Stimulated activated naive CD4-positive, alpha-beta T cell (primary cell): ENCODE results near the gene CEACAM5.
"Not testable (repeated sequence)": the region's sequence is repeated elsewhere in the genome, so short reads cannot be mapped to it uniquely, and the experiment has no call there.

Source experiments
- DNase-seq, 6 experiments: peaks; one replicate each; lab custom pipeline; 2025; lab: John Stamatoyannopoulos, UW

CEACAM5 gene

DNA sequence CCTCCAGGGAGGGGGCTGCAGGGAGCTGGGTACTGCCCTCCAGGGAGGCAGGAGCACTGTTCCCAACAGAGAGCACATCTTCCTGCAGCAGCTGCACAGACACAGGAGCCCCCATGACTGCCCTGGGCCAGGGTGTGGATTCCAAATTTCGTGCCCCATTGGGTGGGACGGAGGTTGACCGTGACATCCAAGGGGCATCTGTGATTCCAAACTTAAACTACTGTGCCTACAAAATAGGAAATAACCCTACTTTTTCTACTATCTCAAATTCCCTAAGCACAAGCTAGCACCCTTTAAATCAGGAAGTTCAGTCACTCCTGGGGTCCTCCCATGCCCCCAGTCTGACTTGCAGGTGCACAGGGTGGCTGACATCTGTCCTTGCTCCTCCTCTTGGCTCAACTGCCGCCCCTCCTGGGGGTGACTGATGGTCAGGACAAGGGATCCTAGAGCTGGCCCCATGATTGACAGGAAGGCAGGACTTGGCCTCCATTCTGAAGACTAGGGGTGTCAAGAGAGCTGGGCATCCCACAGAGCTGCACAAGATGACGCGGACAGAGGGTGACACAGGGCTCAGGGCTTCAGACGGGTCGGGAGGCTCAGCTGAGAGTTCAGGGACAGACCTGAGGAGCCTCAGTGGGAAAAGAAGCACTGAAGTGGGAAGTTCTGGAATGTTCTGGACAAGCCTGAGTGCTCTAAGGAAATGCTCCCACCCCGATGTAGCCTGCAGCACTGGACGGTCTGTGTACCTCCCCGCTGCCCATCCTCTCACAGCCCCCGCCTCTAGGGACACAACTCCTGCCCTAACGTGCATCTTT is 7.8 kb upstream of the CEACAM5 start:
- no peak for DNase-seq

DNA sequence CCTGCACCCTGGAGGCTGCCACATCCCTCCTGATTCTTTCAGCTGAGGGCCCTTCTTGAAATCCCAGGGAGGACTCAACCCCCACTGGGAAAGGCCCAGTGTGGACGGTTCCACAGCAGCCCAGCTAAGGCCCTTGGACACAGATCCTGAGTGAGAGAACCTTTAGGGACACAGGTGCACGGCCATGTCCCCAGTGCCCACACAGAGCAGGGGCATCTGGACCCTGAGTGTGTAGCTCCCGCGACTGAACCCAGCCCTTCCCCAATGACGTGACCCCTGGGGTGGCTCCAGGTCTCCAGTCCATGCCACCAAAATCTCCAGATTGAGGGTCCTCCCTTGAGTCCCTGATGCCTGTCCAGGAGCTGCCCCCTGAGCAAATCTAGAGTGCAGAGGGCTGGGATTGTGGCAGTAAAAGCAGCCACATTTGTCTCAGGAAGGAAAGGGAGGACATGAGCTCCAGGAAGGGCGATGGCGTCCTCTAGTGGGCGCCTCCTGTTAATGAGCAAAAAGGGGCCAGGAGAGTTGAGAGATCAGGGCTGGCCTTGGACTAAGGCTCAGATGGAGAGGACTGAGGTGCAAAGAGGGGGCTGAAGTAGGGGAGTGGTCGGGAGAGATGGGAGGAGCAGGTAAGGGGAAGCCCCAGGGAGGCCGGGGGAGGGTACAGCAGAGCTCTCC is 6.9 kb upstream of the CEACAM5 start:
- no peak for DNase-seq

DNA sequence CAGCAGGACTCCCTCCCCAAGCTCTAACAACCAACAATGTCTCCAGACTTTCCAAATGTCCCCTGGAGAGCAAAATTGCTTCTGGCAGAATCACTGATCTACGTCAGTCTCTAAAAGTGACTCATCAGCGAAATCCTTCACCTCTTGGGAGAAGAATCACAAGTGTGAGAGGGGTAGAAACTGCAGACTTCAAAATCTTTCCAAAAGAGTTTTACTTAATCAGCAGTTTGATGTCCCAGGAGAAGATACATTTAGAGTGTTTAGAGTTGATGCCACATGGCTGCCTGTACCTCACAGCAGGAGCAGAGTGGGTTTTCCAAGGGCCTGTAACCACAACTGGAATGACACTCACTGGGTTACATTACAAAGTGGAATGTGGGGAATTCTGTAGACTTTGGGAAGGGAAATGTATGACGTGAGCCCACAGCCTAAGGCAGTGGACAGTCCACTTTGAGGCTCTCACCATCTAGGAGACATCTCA is 6.2 kb upstream of the CEACAM5 start:
- DNase-seq, result no peak

DNA sequence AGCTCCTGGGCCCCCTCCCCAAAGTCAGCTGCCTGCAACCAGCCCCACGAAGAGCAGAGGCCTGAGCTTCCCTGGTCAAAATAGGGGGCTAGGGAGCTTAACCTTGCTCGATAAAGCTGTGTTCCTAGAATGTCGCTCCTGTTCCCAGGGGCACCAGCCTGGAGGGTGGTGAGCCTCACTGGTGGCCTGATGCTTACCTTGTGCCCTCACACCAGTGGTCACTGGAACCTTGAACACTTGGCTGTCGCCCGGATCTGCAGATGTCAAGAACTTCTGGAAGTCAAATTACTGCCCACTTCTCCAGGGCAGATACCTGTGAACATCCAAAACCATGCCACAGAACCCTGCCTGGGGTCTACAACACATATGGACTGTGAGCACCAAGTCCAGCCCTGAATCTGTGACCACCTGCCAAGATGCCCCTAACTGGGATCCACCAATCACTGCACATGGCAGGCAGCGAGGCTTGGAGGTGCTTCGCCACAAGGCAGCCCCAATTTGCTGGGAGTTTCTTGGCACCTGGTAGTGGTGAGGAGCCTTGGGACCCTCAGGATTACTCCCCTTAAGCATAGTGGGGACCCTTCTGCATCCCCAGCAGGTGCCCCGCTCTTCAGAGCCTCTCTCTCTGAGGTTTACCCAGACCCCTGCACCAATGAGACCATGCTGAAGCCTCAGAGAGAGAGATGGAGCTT is 4.7 kb upstream of the CEACAM5 start:
- DNase-seq, result no peak

DNA sequence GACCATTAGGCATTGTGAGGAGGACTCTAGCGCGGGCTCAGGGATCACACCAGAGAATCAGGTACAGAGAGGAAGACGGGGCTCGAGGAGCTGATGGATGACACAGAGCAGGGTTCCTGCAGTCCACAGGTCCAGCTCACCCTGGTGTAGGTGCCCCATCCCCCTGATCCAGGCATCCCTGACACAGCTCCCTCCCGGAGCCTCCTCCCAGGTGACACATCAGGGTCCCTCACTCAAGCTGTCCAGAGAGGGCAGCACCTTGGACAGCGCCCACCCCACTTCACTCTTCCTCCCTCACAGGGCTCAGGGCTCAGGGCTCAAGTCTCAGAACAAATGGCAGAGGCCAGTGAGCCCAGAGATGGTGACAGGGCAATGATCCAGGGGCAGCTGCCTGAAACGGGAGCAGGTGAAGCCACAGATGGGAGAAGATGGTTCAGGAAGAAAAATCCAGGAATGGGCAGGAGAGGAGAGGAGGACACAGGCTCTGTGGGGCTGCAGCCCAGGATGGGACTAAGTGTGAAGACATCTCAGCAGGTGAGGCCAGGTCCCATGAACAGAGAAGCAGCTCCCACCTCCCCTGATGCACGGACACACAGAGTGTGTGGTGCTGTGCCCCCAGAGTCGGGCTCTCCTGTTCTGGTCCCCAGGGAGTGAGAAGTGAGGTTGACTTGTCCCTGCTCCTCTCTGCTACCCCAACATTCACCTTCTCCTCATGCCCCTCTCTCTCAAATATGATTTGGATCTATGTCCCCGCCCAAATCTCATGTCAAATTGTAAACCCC is 2.8 kb upstream of the CEACAM5 start:
- DNase-seq, result peak in 2 of 6 experiments; percentile 14 to 28

DNA sequence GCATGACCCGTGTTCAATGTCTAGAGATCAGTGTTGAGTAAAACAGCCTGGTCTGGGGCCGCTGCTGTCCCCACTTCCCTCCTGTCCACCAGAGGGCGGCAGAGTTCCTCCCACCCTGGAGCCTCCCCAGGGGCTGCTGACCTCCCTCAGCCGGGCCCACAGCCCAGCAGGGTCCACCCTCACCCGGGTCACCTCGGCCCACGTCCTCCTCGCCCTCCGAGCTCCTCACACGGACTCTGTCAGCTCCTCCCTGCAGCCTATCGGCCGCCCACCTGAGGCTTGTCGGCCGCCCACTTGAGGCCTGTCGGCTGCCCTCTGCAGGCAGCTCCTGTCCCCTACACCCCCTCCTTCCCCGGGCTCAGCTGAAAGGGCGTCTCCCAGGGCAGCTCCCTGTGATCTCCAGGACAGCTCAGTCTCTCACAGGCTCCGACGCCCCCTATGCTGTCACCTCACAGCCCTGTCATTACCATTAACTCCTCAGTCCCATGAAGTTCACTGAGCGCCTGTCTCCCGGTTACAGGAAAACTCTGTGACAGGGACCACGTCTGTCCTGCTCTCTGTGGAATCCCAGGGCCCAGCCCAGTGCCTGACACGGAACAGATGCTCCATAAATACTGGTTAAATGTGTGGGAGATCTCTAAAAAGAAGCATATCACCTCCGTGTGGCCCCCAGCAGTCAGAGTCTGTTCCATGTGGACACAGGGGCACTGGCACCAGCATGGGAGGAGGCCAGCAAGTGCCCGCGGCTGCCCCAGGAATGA is 1.5 kb upstream of the CEACAM5 start:
- peak; percentile 51 to 89 (median 68) for DNase-seq

DNA sequence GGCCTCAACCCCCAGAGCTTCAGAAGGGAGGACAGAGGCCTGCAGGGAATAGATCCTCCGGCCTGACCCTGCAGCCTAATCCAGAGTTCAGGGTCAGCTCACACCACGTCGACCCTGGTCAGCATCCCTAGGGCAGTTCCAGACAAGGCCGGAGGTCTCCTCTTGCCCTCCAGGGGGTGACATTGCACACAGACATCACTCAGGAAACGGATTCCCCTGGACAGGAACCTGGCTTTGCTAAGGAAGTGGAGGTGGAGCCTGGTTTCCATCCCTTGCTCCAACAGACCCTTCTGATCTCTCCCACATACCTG is 969 bp upstream of the CEACAM5 start:
- no peak for DNase-seq

DNA sequence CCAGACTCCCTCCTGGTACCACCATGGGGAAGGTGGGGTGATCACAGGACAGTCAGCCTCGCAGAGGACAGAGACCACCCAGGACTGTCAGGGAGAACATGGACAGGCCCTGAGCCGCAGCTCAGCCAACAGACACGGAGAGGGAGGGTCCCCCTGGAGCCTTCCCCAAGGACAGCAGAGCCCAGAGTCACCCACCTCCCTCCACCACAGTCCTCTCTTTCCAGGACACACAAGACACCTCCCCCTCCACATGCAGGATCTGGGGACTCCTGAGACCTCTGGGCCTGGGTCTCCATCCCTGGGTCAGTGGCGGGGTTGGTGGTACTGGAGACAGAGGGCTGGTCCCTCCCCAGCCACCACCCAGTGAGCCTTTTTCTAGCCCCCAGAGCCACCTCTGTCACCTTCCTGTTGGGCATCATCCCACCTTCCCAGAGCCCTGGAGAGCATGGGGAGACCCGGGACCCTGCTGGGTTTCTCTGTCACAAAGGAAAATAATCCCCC is 505 bp upstream of the CEACAM5 start:
- DNase-seq, result no peak

DNA sequence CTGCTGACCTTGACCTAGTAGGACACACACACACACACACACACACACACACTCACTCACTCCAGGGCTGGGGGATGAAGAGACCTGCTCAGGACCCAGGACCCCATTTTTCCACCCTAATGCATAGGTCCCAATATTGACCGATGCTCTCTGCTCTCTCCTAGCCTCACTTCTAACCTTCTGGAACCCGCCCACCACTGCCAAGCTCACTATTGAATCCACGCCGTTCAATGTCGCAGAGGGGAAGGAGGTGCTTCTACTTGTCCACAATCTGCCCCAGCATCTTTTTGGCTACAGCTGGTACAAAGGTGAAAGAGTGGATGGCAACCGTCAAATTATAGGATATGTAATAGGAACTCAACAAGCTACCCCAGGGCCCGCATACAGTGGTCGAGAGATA is 1.1 kb downstream of the CEACAM5 start:
- not testable (repeated sequence) for DNase-seq

DNA sequence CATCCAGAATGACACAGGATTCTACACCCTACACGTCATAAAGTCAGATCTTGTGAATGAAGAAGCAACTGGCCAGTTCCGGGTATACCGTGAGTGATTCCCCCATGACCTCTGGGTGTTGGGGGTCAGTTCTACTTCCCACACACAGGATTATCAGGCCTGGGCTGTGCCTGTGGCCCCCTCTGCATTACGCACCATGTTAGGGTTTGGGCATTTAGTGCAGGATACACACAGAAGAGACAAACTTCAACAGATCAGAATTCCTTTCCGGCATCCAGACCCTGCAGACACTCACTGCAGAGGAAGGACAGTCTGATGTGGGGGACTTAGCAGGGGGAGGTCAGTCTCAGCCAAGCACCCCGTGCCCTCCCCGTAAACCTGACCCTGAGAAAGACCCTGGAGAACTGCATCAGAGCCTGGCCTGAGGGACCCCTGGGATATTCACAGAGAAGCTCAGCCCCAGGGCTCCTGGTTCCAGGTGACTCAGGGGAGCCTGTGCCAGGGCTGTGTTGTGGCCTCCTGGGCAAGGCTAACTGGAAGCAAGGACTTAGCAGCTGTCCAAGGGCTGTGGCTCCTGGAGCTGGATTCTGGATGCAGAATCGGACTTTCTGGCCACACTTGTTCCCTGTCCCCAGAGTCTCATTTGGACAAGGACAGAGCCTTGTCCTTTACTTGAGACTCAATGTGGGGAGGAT is 1.7 kb downstream of the CEACAM5 start:
- DNase-seq, result no peak

DNA sequence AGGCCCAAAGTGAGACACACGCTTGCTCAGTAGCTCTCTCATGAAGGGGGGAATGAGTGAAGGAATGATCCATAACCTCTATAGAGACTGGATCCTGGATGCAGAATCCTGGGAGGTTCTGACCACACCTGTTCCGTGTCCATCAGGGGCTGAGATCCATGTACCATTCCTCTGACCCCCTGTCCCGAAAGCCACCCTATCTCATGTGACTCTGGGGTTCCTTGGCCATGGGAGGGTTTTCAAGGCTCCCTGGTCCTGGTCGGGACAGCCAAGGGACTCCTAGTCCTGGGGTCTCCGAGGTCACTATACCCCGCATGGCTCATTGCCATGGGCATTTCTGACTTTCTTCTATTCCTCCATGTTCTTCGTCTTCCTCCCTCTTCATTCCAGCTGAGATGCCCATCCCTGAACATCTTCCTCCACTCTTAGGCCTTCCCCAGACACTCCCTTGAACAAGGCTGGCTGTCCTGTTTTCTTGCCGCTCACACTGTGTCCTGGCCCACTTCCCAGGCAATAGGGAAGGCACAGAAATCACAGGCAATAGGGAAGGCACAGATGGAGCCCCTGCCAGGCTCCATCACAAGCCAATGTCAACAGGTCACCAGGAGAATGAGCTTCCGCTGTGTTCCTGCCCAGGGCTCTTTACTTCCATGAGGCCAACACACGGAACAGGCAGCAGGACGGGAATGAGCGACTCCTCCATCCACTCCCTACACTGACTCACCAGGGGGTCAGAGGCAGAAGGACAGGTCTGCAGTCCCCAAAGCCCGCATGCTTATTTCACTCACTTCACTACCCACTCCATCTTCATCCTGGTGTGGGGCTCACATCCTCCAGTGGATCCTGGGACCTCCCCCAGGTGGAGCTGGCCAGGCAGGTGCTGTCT is 3.2 kb downstream of the CEACAM5 start:
- no peak for DNase-seq

DNA sequence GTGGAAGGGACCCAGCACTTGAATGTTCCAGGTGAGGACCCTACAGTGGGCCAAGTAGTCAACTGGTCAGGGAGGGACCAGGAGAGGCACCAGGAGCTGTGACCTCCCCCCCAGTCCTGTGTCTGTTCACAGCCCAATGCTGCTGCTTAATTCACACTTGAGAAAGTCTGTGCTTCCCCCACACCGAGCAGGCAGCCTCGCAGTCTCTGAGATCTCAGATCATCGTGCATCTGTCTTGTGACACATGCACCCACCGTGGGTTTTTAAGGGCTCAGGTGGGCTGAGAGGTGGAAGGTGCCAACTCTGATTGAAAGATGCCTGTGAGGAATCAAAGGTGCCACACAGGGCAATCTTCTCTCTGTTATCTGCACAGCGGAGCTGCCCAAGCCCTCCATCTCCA is 6.2 kb downstream of the CEACAM5 start:
- no peak for DNase-seq

DNA sequence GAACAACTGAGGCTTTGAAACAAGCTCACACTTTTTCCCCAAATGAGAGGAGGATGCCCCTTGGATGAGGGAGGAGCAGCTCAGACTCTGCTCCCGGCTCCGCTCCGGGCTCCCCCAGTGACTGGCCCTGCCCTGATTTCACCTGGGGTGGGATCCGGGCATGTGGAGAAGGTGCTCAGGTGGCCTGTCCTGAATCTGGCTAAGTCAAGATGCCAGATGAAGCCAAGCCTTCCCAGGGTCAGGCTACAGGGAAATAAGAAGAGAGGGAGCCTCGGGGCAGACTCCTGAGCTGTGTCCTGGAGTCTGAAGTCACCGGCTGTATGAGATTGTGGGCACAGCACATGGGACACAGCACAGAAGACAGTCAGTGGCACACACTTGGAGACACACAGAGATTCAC is 10.3 kb downstream of the CEACAM5 start:
- no peak for DNase-seq

DNA sequence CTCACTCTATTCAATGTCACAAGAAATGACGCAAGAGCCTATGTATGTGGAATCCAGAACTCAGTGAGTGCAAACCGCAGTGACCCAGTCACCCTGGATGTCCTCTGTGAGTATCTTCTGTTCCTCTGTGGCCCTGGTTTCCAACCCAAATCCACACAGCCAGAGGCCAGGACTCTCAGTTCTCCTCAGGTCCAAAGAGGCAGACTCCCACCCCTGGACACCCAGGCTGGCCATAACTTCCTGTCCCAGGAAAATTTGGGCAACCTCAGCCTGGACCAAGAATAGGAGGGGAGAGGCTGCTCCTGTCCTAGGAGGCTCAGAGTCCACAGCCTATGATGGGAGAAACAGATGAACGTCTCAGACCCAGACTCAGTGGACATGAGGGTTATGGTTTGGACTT is 11.7 kb downstream of the CEACAM5 start:
- DNase-seq, result no peak

DNA sequence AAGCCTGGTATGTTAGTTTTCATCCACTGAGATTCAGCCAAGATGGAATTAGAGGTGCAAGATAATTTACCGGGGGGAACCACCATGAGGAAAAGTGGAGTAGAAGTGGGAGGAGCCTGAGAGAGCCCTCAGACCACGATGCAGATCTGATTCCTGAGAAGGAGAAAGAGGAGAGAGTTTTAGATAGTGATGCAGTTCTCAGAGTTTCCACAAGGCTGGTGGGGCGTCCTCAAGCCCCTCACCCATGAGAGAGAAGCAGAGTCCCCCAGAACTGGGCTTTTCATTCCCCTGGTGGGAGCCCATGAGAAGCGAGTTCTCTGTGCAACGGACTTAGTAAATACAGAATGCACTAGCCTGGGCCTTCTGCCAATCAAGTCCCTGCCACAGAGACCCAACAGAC is 18.1 kb downstream of the CEACAM5 start:
- no peak for DNase-seq

DNA sequence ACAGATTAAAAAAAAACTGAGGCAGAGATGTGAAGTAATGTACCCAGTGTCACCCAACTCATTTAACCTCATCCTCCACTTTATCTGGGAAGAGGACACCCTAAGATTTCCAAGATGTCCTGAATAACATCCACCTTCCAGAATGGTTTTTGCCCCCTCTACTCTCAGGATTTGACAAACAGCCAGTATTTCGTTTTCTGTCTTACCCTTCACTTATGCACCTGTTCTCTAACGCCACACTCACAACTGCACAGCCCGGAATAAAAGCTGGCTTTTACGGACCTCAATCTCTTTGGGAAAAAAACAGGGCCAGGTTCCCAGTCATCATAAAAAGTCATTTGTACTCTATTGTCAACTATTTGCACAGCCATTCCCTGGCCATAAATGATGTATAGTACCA is 25.7 kb downstream of the CEACAM5 start:
- DNase-seq, result no peak

DNA sequence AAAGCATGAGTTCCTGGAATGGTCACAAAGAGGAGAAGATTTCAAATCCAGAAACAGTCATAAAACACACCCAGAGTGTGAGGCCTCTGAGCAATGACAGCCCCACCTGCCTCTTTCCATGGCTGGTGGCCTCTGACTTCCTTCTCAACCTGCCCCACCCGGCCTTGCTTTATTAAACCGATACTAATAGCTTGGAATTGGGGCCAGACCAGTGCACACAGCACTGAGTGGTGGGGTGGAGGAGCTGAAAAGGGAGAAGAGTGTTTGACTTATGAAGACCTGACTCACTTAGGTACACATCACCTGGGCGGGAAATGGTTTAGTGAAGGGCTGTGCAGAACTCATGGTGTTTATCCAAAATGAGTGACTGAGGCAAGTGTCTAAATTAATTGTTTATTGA is 26.2 kb downstream of the CEACAM5 start:
- no peak for DNase-seq

DNA sequence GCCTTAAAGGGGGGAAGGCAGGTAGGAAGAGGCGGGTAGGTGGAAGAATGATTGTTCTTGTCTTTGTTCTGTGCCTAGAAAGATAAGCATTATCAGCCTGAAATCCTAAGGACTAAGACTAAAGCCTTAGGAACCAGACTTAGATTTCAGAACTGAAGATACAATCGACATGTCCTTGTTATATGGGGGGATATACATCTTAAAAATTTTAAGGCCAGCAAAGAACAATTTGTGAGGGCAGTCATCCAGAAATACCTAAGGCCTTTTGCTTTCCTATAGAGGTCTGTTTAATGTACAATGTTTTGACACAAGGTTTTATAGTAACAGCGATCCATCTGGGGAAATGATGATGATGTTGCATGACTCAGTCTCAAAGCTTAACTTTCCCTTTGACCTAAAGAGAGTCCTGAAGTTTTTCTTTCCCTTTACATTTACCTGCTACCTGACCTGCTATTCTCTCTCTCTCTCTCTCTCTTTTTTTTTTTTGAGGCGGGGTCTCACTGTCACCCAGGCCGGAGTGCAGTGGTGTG is 26.7 kb downstream of the CEACAM5 start:
- no peak for DNase-seq

DNA sequence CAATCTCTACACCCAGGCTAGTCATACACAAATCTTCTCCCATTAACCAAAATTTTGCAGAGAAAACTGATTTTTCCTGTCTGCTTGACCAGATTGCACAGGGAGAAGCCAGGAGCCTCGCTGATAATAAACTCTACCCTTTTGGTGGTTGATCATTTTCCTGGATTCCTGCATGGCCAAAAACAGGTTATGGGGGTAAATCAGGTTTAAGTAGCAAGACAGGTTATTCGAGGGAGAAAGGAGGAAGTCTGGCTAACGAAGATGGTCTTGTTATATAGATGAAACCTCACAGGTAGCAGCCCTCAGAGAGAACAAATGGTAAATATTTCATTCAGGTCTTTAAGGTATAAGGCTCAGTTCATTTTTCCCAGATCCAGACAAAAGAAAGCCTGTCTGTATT is 30.9 kb downstream of the CEACAM5 start:
- DNase-seq, result no peak
